ENCODE data around the gene ZFHX3. TPM values are rescaled to one million over a fixed set of nuclear protein-coding genes. Genes with fewer than 3 reads are reported as not detected.

Gene ZFHX3
- total and polyA plus RNA-seq, 8 donors, result 2.5 to 17.6 (median 9.9) TPM

- FAIRE-seq, result no peak
- no peaks in the 10 kb centered on the region for H3K27me3 ChIP-seq
- intact Hi-C loops (cut with DNase I), result no loop called here
- H3K9me3 ChIP-seq, result no peaks in the 10 kb centered on the region
- ATAC-seq, result no peak
- no peak for DNase-seq
- H3K4me3 ChIP-seq, result no peak overlapping the region
- TF ChIP-seq CTCF (IDR thresholded peaks at IDR 0.05), result no peak
- peak overlapping the region in 1 of 4 donors; percentile 12 for H3K27ac ChIP-seq
- whole genome bisulfite sequencing, 2 donors, result 91 to 95% methylated on average over 6 of the region's 6 CpGs
- no peaks in the 10 kb centered on the region for H3K36me3 ChIP-seq
- H3K4me1 ChIP-seq, result peaks cover 0 to 6% (median 0%) of the 10 kb centered on the region in 3 donors
Measured at GRCh38 chr16:72859581-72859980, 188.3 kb downstream of the ZFHX3 start.

- Histone ChIP-seq H3K4me3 (no peak overlapping the region), H3K27me3 (no peaks in the 10 kb centered on the region), H3K27ac (peak overlapping the region in 1 of 4 donors; percentile 12), H3K4me1 (peaks cover 0 to 6% (median 0%) of the 10 kb centered on the region in 3 donors), H3K36me3 (no peaks in the 10 kb centered on the region), H3K9me3 (no peaks in the 10 kb centered on the region)
- WGBS, 2 donors, result 77 to 78% methylated on average over 21 of the region's 21 CpGs
- ATAC-seq (peak in 3 of 4 donors; percentile 24 to 44 (median 34)), FAIRE-seq (no peak), DNase-seq (no peak)
- no peak for TF ChIP-seq CTCF (IDR thresholded peaks at IDR 0.05)
- intact Hi-C loops (cut with DNase I), result no loop called here
Measured at GRCh38 chr16:72858665-72859493, 189.0 kb downstream of the ZFHX3 start.

- 79 to 80% methylated on average over 14 of the region's 14 CpGs for WGBS, 2 donors
- Histone ChIP-seq H3K36me3 (no peaks in the 10 kb centered on the region), H3K27me3 (no peaks in the 10 kb centered on the region), H3K4me3 (no peak overlapping the region), H3K27ac (no peak overlapping the region), H3K4me1 (peaks cover 0 to 6% (median 0%) of the 10 kb centered on the region in 3 donors), H3K9me3 (no peaks in the 10 kb centered on the region)
- ATAC-seq (no peak), DNase-seq (no peak), FAIRE-seq (no peak)
- TF ChIP-seq CTCF (IDR thresholded peaks at IDR 0.05), result no peak
- intact Hi-C loops (cut with DNase I), result no loop called here
Measured at GRCh38 chr16:72857834-72858664, 189.9 kb downstream of the ZFHX3 start.

GRCh38 chr16:72856797-72857196 lies 191.1 kb downstream of the ZFHX3 start:
- H3K9me3 ChIP-seq, result no peaks in the 10 kb centered on the region
- H3K4me1 ChIP-seq, result peaks cover 0 to 6% (median 0%) of the 10 kb centered on the region in 3 donors
- H3K4me3 ChIP-seq, result no peak overlapping the region
- WGBS, 2 donors, result 83 to 89% methylated on average over 1 of the region's 1 CpG
- TF ChIP-seq CTCF (IDR thresholded peaks at IDR 0.05), result peak in 1 of 4 donors; percentile 13
- DNase-seq (no peak), FAIRE-seq (no peak), ATAC-seq (peak in 3 of 4 donors; percentile 38 to 59 (median 57))
- H3K27ac ChIP-seq, result no peak overlapping the region
- no peaks in the 10 kb centered on the region for H3K27me3 ChIP-seq
- no peaks in the 10 kb centered on the region for H3K36me3 ChIP-seq
- intact Hi-C loops (cut with DNase I), result no loop called here
